Iris pigment epithelial cell (primary cell): ENCODE results near the gene FAM222A.

ENCODE experiments used
- DNase-seq: peaks from one replicate; pipeline ENCODE4 v3.0.0-alpha.2; 2011; ENCODE audit warnings: low read depth

FAM222A gene

GRCh38 chr12:109710747-109711595 is 2.7 kb upstream of the FAM222A start:
- peak; percentile 50 for DNase-seq

DNA sequence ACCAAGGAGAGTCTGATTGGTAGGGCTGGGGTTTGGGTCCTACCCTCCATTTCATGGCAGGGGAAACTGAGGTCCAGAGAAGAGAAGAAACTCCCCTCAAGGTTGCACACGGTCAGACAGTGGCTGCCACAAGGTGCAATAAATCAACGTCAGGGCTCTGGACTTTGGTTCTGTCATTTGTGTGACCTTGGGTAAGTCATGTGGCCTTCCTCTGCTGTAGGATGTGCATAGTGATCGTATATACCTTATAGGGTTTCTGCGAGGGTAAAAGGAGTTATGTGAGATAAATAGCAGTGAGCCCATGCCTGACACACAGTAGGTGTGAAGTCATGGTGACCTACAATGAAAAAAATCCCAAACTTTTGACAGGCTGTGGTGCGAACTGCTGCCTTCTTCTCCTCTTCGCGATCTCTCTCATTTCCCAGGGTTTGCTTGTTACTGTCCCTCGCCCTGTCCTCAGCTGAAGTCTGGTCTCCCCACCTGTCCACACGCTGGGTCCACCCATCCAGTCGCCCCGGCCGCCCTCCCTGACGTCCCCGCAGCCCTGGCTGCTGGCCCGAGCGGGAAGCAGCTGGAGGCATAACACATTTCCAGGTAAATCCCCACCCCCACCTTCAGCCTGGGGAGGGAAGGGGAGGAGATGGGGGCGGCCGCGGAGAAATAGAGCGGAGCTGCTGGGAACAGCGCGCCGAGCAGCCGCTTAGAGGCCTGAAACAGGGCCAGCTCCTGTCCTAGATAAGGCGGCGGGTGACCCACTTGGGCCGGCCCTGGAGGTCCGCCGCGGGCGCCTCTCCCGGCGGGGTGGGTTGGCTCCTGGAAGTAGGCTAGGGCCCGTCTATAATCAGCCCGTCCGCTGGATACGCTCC is 1.8 kb upstream of the FAM222A start:
- DNase-seq, result no peak

- DNase-seq, result peak; percentile 40
Measured at GRCh38 chr12:109714141-109714912, 702 bp downstream of the FAM222A start.

- no peak for DNase-seq
Measured at GRCh38 chr12:109714913-109715244, 1.3 kb downstream of the FAM222A start.

- DNase-seq, result no peak
Measured at GRCh38 chr12:109715310-109716091, 1.9 kb downstream of the FAM222A start.

DNA sequence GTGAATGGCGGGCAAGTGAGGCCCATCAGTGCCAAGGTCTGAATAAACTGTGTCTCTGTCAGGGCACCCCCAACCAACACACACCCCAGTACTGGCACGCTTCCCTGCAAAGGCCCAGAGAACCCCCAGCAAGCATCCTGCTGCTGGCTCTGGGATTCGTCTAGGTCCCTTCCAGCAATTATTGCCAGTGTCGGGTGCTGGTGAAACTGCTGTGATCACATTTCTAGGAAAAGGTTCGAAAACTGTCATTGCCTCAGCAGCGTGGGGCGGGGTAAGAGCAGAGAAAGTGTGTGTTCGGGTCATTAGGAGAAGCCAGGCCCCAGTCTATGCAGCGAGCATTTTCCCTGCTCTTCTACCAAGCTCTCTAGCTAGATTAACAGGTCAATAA is 2.5 kb downstream of the FAM222A start:
- no peak for DNase-seq

GRCh38 chr12:109716512-109717389 is 3.1 kb downstream of the FAM222A start:
- no peak for DNase-seq

DNA sequence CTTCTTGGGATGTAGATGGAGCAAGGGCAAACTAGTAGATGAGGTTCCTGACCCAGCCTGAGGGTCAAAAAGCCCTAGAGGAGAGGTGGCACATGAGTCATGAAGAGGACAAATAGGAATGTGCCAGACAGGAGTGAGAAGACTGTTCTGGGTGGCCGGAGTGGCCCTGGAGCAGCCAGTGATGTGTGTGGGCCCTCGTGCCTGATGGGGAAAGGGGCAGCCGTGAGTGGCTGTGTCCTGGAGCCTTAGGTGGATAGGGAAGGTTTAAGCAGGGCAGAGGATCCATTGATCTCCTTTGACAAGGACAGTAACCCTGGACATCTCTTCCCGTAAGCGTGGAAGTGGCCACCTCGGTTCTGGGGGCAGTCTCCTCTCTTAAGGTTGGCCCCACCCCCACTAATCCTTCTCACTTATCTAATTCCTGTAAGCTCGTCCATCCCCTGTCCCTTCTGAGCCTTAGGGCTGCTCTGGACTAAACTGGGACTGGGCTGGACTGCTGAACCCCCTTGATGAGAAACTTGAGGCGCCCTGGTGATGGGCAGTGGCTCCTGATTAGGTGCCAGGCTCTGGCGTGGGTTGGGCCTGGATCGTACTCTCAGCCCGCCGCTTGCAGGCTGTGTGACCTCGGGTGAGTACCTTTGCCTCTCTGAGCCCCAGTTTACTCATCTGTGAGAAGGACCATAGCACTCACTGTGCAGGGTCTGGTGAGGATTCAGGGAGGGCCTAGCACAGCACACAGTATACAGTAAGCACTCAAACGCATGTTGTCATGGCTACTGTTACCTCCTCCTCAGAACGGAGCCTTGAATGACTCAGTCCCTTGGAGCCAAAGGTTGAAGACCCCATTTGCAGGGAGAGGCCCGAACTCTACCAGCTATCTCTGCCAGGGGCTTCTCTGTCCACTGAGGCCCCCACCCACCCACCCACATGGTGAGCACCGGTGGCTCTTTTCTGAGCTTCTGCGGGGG is 4.0 kb downstream of the FAM222A start:
- DNase-seq, result no peak

DNA sequence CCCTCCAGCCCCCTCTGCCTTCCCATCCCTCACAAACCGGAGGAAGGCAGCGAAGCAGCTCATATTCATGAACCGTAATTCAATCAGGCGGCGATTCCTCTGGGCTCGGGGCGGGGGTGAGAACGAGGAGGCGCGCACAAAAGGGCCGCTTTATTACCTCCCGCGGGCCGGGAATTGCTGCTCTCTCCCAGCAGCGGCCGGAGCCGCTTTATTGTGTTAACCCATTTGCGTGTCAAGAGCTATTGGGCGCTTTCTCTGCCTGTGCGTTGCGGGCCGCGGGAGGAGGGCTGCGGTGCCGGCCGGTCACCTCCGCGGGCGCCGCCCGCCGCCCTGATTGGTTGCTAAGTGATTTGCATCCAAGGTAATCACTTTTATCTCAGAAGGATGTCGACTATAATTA is 4.8 kb downstream of the FAM222A start:
- DNase-seq, result no peak

DNA sequence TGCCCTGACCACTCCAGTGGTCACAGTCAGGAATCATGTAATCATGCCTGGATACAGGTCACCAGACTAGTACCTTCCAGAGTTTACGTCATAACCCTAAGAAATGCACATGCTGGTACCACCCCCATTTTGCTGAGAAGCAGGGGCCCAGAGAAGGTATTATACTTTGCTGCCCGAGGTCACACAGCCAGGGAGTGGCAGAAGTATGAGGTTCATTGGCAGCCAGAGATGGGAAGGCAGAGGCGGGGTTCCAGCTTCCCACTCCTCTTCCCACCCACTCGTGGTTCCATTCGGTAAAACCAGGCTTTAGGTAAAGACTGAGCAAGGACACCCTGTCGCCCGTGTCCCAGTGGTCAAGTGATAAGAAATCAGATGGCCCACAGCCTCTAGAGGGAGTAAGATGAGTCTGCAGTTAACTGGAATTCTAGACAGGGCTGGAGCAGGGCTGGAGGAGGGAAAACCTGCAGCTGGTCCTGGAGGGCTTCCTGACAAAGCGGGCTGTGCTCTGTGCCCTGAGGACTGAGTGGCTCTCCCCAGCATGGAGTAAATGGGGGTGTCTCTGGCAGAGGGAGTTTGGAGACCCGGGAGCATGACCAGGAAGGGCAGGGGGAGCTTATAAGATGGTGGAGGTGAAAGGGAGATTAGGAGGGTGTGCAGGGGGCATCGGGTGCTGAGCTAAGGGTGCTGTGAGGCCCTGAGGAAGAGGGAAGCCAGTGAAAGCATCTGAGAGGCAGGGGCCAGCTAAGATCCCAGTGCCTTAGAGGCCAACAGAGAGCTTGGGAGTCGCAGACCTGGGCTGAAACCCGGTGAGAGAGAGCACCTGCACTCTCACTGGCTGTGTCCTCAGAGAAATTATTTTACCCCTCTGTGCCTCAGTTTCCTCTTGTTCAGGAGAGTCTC is 5.7 kb downstream of the FAM222A start:
- DNase-seq, result no peak

- DNase-seq, result no peak
Measured at GRCh38 chr12:109720152-109720856, 6.7 kb downstream of the FAM222A start.

- no peak for DNase-seq
Measured at GRCh38 chr12:109720857-109721189, 7.2 kb downstream of the FAM222A start.

- DNase-seq, result no peak
Measured at GRCh38 chr12:109721276-109721675, 7.7 kb downstream of the FAM222A start.

- no peak for DNase-seq
Measured at GRCh38 chr12:109722022-109722720, 8.5 kb downstream of the FAM222A start.

DNA sequence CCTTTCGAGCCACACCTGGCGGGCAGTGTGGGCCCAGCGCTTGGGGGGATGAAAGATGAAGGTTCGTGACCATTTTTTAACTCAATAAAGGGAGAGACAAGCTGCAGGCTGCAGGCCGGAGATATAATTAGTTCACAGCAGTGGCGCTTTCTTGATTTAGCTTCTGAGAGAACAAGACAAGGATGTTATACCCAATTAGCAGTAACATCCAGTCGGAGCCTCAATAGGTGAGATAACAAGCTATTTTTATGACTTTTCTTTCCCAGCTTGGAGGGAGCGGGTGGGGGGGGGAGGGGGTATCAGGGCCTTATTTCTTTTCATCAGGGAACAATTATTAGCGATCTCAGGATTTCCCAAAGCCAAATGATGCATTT is 9.1 kb downstream of the FAM222A start:
- DNase-seq, result no peak

GRCh38 chr12:109723311-109723881 is 9.8 kb downstream of the FAM222A start:
- DNase-seq, result no peak

- DNase-seq, result no peak
Measured at GRCh38 chr12:109724321-109724892, 10.8 kb downstream of the FAM222A start.
